ENCODE data around the gene DNAJB2. TPM values are rescaled to one million over a fixed set of nuclear protein-coding genes. Genes with fewer than 3 reads are reported as not detected.

DNAJB2 gene
- polyA plus RNA-seq, 1 of the 3 experiments (the other 2 are of a cell fraction) = 39.9 TPM

DNA sequence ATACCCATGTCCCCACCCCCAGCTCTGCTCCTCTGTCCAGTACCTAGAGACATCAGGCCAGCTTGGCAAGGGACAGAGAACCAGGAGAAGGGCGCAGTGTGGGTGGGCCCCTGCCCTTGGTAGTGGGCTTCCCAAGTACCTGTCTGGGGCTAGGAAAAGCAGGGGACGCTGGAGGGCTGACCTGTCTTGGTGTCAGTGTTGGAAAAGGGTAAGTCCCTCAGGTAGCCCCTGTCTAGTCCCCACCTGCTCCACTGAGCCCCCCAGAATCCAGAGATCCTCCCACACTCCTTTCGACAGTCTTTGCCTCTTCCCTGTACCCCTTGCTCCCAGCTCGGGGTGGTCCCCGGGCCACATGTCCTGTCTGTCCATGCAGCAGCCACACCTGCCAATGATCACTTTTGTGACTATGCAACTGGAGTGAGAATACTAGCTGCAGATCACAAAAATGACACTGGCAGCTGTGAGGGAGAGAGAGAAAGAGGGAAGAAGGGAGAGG, 14.6 kb downstream of the DNAJB2 start:
- no peaks in the 10 kb centered on the region for H3K79me2 ChIP-seq (ENCODE audit: insufficient read depth)
- 89% methylated on average over 5 of the region's 5 CpGs for WGBS (ENCODE audit: low lambda C conversion rate)

DNA sequence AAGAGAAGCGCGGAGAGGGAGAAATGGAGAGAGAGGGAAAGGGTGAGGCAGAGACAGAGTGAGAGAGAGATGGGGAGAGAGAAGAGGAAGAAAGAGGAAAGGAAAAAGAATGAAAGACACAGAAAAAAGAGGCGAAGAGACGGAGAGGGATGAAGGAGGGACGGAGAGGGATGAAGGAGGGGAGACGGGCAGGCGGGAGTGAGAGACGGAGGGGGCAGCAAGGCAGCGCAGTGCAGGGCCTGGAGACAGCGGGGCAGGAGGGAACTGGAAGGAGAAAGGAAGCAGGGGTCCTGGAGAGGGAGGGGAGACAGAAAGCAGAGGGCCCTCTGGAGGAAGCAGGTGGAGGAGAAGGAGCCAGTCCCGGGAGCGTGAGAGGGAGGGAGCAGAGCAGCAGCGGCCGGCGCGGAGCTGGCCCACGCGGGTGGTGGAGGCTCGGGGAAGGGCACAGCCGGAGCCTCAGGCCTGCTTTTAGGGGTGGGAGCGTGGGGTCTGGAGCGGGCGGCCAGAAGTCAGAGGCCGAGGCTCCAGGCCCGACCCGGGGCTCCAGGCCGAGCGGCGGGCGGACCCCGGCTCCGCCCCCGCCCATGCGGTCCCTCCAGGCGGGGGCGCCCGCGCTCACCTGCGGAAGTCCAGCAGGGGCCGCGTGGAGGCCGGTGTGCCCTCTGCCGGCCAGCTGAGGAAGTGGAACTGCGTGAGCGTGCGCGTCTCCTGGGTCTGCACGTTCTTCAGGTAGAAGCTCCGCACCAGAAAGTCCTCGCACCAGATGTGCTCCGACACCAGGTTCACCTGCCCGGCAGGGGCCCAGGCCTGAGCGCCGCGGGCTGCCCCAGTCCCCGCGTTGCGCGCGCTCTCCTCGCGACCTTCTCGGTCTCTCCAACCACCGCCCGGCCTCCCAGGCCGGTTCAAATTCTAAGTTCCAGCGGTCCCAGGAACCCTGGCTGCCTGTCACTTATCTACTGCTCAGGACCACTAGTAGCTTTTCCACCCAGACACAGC, 15.5 kb downstream of the DNAJB2 start:
- H3K79me2 ChIP-seq (ENCODE audit: insufficient read depth) = no peaks in the 10 kb centered on the region
- H3K4me1 ChIP-seq (ENCODE audit: control insufficient read depth in 1 of 2, insufficient read depth in 2 of 2, low read depth in 1 of 2, low read length in 1 of 2) = peaks cover under 1 to 8% of the 10 kb centered on the region in 2 experiments; a peak in 1 of 4 replicates
- peak overlapping the region; percentile 49; the same call in 1 of the 2 replicates for H3K4me2 ChIP-seq
- WGBS (ENCODE audit: low lambda C conversion rate) = 53% methylated on average over 33 of the region's 67 CpGs
- ChIA-PET POLR2A (interaction anchor here (1.0 to 1.7 kb wide), 9 partner anchors 8 to 123 kb away, joined by 3 to 7 read pairs (median 4); partner anchors contain the start of genes ABCB6, CNPPD1, DNAJB2 and GLB1L), CTCF (interaction anchor here (0.6 to 9.0 kb wide), 88 partner anchors 10 to 722 kb away, joined by 3 to 312 read pairs (median 4); partner anchors contain the start of genes ABCB6, ANKZF1, ATG9A and CFAP65)
- peak overlapping the region; percentile 56; the same call in 1 of the 2 replicates for H2AFZ ChIP-seq (ENCODE audit: low read depth)
- H3K9me3 ChIP-seq = no peaks in the 10 kb centered on the region
- DNase-seq = peak; percentile 100
- peak overlapping the region; percentile 37 to 51; a peak in 3 of 4 replicates for H3K4me3 ChIP-seq (ENCODE audit: low read depth in 2 of 2, low read length in 1 of 2)
- no peaks in the 10 kb centered on the region for H3K9me2 ChIP-seq
- H3K27me3 ChIP-seq (ENCODE audit: insufficient read depth) = no peaks in the 10 kb centered on the region
- H3K9ac ChIP-seq = no peak overlapping the region; the same call in 1 of the 2 replicates
- no peaks in the 10 kb centered on the region for H4K20me1 ChIP-seq (ENCODE audit: insufficient read depth)
- peaks cover 6% of the 10 kb centered on the region for H3F3A ChIP-seq (replicated peaks; ENCODE audit: insufficient read depth)
- peak overlapping the region in 1 of 2 experiments; percentile 18; a peak in 1 of 4 replicates for H3K27ac ChIP-seq (ENCODE audit: low read depth in 2 of 2, low read length in 1 of 2)
- H3K36me3 ChIP-seq (replicated peaks in 1 of 2; ENCODE audit: control insufficient read depth in 1 of 2, insufficient read depth in 2 of 2, low read length in 1 of 2) = no peaks in the 10 kb centered on the region
- TF ChIP-seq MXI1 (IDR thresholded peaks at IDR 0.05; ENCODE audit: low read depth, low read length) (peak; percentile 77), MEF2A (IDR thresholded peaks at IDR 0.05; ENCODE audit: borderline replicate concordance, low read depth) (no peak), RCOR1 (IDR thresholded peaks at IDR 0.05; ENCODE audit: low read length) (peak; percentile 69), FOXJ3 (CRISPR knock-in tag; IDR thresholded peaks at IDR 0.05) (no peak), FOSL2 (IDR thresholded peaks at IDR 0.05; ENCODE audit: borderline replicate concordance, low read depth) (no peak), NRF1 (IDR thresholded peaks at IDR 0.05; ENCODE audit: low read depth, low read length) (peak; percentile 40), NFIC (IDR thresholded peaks at IDR 0.05; ENCODE audit: borderline replicate concordance) (no peak), EZH2phosphoT487 (IDR thresholded peaks at IDR 0.05; ENCODE audit: borderline replicate concordance, low read depth) (no peak), ELF1 (IDR thresholded peaks at IDR 0.05) (peak; percentile 78), GATA2 (CRISPR knock-in tag; IDR thresholded peaks at IDR 0.05) (no peak)
- TF ChIP-seq, protein P1, sequence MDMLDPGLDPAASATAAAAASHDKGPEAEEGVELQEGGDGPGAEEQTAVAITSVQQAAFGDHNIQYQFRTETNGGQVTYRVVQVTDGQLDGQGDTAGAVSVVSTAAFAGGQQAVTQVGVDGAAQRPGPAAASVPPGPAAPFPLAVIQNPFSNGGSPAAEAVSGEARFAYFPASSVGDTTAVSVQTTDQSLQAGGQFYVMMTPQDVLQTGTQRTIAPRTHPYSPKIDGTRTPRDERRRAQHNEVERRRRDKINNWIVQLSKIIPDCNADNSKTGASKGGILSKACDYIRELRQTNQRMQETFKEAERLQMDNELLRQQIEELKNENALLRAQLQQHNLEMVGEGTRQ (IDR thresholded peaks at IDR 0.05; ENCODE audit: borderline replicate concordance, low read depth, low read length) = no peak
- TF ChIP-seq, protein P2, sequence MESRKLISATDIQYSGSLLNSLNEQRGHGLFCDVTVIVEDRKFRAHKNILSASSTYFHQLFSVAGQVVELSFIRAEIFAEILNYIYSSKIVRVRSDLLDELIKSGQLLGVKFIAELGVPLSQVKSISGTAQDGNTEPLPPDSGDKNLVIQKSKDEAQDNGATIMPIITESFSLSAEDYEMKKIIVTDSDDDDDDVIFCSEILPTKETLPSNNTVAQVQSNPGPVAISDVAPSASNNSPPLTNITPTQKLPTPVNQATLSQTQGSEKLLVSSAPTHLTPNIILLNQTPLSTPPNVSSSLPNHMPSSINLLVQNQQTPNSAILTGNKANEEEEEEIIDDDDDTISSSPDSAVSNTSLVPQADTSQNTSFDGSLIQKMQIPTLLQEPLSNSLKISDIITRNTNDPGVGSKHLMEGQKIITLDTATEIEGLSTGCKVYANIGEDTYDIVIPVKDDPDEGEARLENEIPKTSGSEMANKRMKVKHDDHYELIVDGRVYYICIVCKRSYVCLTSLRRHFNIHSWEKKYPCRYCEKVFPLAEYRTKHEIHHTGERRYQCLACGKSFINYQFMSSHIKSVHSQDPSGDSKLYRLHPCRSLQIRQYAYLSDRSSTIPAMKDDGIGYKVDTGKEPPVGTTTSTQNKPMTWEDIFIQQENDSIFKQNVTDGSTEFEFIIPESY (IDR thresholded peaks at IDR 0.05; ENCODE audit: borderline replicate concordance, low read depth) = no peak
- TF ChIP-seq, protein P3, sequence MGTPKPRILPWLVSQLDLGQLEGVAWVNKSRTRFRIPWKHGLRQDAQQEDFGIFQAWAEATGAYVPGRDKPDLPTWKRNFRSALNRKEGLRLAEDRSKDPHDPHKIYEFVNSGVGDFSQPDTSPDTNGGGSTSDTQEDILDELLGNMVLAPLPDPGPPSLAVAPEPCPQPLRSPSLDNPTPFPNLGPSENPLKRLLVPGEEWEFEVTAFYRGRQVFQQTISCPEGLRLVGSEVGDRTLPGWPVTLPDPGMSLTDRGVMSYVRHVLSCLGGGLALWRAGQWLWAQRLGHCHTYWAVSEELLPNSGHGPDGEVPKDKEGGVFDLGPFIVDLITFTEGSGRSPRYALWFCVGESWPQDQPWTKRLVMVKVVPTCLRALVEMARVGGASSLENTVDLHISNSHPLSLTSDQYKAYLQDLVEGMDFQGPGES (IDR thresholded peaks at IDR 0.05; ENCODE audit: low read depth, low read length) = no peak

More for the DNA sequence above, 14.6 kb downstream of the DNAJB2 start:
- no peaks in the 10 kb centered on the region for H3K9me3 ChIP-seq
- no peaks in the 10 kb centered on the region for H3K9me2 ChIP-seq
- H3K4me1 ChIP-seq (ENCODE audit: control insufficient read depth in 1 of 2, insufficient read depth in 2 of 2, low read depth in 1 of 2, low read length in 1 of 2) = peaks cover 8% of the 10 kb centered on the region in 2 experiments; a peak in 1 of 4 replicates
- H3K9ac ChIP-seq = no peak overlapping the region
- no peaks in the 10 kb centered on the region for H3K36me3 ChIP-seq (replicated peaks in 1 of 2; ENCODE audit: control insufficient read depth in 1 of 2, insufficient read depth in 2 of 2, low read length in 1 of 2)
- H3K27ac ChIP-seq (ENCODE audit: low read depth in 2 of 2, low read length in 1 of 2) = no peak overlapping the region
- TF ChIP-seq, protein P3 (IDR thresholded peaks at IDR 0.05; ENCODE audit: low read depth, low read length) = no peak
- TF ChIP-seq EP300 (IDR thresholded peaks at IDR 0.05; ENCODE audit: borderline replicate concordance in 1 of 2, low read depth in 1 of 2, low read length in 1 of 2) = no peak
- TF ChIP-seq, protein P4, sequence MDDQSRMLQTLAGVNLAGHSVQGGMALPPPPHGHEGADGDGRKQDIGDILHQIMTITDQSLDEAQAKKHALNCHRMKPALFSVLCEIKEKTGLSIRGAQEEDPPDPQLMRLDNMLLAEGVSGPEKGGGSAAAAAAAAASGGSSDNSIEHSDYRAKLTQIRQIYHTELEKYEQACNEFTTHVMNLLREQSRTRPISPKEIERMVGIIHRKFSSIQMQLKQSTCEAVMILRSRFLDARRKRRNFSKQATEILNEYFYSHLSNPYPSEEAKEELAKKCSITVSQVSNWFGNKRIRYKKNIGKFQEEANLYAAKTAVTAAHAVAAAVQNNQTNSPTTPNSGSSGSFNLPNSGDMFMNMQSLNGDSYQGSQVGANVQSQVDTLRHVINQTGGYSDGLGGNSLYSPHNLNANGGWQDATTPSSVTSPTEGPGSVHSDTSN (IDR thresholded peaks at IDR 0.05) = no peak
- H3K4me2 ChIP-seq = no peak overlapping the region
- ChIA-PET POLR2A (interaction anchor here (1.7 kb wide), 1 partner anchor 14 kb away, joined by 6 read pairs; the partner anchor contains the start of gene DNAJB2), CTCF (interaction anchor here (0.6 to 9.0 kb wide), 21 partner anchors 10 to 606 kb away, joined by 3 to 312 read pairs (median 11); partner anchors contain the start of genes ANKZF1, ATG9A, CNPPD1 and DNAJB2)
- no peak for DNase-seq
- H3F3A ChIP-seq (replicated peaks; ENCODE audit: insufficient read depth) = peaks cover 12% of the 10 kb centered on the region
- H3K4me3 ChIP-seq (ENCODE audit: low read depth in 2 of 2, low read length in 1 of 2) = no peak overlapping the region
- H4K20me1 ChIP-seq (ENCODE audit: insufficient read depth) = no peaks in the 10 kb centered on the region
- no peaks in the 10 kb centered on the region for H3K27me3 ChIP-seq (ENCODE audit: insufficient read depth)
- H2AFZ ChIP-seq (ENCODE audit: low read depth) = no peak overlapping the region
